ENCODE measurements around the gene ZBTB17.
"Not testable (repeated sequence)": the region's sequence is repeated elsewhere in the genome, so short reads cannot be mapped to it uniquely, and the experiment has no call there.

Gene ZBTB17

GRCh38 chr1:15911927-15912326 is 64.0 kb downstream of the ZBTB17 start:
- no peak overlapping the region for H3K4me3 Mint-ChIP-seq
- peaks cover 64% of the 10 kb centered on the region for H3K36me3 Mint-ChIP-seq (ENCODE audit: low read depth)
- H3K27me3 Mint-ChIP-seq, result no peaks in the 10 kb centered on the region
- no peaks in the 10 kb centered on the region for H3K9me3 Mint-ChIP-seq
- H3K27ac Mint-ChIP-seq, result no peak overlapping the region
- peaks cover 38% of the 10 kb centered on the region for H3K4me1 Mint-ChIP-seq (ENCODE audit: low read depth)

GRCh38 chr1:15911141-15911540 is 64.8 kb downstream of the ZBTB17 start:
- Mint-ChIP-seq H3K27ac (no peak overlapping the region), H3K36me3 (ENCODE audit: low read depth) (peaks cover 57% of the 10 kb centered on the region), H3K4me3 (no peak overlapping the region), H3K27me3 (no peaks in the 10 kb centered on the region), H3K9me3 (no peaks in the 10 kb centered on the region), H3K4me1 (ENCODE audit: low read depth) (peaks cover 30% of the 10 kb centered on the region)

DNA sequence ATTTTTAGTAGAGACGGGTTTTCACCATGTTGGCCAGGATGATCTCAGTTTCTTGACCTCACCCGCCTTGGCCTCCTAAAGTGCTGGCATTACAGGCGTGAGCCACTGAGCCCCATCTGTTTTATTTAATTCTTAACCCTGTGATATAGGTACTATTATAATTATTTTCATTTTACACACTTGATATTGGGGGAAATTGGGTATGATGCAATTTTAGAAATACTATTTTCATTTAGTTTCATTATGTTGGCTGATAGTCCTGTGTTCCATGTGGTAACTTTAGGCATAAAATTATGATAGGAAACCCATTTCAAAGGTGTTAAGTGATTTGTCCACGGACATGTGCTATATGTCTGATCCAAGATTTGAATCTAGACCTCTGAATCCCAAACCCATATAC is 67.3 kb downstream of the ZBTB17 start:
- peaks cover 8% of the 10 kb centered on the region for H3K4me1 Mint-ChIP-seq (ENCODE audit: low read depth)
- no peaks in the 10 kb centered on the region for H3K9me3 Mint-ChIP-seq
- peaks cover 37% of the 10 kb centered on the region for H3K36me3 Mint-ChIP-seq (ENCODE audit: low read depth)
- H3K27me3 Mint-ChIP-seq, result no peaks in the 10 kb centered on the region
- H3K27ac Mint-ChIP-seq, result no peak overlapping the region
- H3K4me3 Mint-ChIP-seq, result no peak overlapping the region

DNA sequence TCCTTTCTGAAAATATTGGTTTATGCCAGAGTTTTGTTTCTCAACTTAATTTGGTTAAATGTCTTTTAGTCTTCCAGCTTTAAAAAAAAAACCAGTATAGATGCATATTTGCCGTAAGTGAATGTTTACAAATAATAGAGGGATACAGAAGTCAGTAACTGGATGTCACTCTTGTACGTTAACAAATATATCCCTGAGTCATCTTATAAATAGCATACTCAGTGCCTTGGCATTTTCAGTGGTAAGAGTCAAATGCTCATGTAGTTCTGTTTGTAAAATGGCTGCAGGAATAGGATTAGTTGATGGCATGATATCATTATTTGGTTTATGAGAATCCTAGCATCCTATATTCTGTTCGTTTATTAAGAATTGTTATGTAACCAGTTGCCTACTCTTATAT is 73.0 kb downstream of the ZBTB17 start:
- no peaks in the 10 kb centered on the region for H3K27me3 Mint-ChIP-seq

GRCh38 chr1:15900662-15901279 is 75.1 kb downstream of the ZBTB17 start:
- no peaks in the 10 kb centered on the region for H3K27me3 Mint-ChIP-seq

More for the DNA sequence above, 73.0 kb downstream of the ZBTB17 start:
- Mint-ChIP-seq H3K9me3 (peaks cover 3% of the 10 kb centered on the region), H3K4me3 (no peak overlapping the region), H3K4me1 (ENCODE audit: low read depth) (peaks cover 39% of the 10 kb centered on the region), H3K27ac (no peak overlapping the region), H3K36me3 (ENCODE audit: low read depth) (peaks cover 22% of the 10 kb centered on the region)

GRCh38 chr1:15899266-15899665 is 76.6 kb downstream of the ZBTB17 start:
- Mint-ChIP-seq H3K4me1 (ENCODE audit: low read depth) (peaks cover 47% of the 10 kb centered on the region), H3K9me3 (peaks cover 3% of the 10 kb centered on the region), H3K27ac (no peak overlapping the region), H3K27me3 (no peaks in the 10 kb centered on the region), H3K36me3 (ENCODE audit: low read depth) (peaks cover 30% of the 10 kb centered on the region), H3K4me3 (no peak overlapping the region)

More at GRCh38 chr1:15900662-15901279, 75.1 kb downstream of the ZBTB17 start:
- Mint-ChIP-seq H3K36me3 (ENCODE audit: low read depth) (peaks cover 25% of the 10 kb centered on the region), H3K4me1 (ENCODE audit: low read depth) (peaks cover 43% of the 10 kb centered on the region), H3K9me3 (peaks cover 3% of the 10 kb centered on the region), H3K4me3 (no peak overlapping the region), H3K27ac (no peak overlapping the region)

DNA sequence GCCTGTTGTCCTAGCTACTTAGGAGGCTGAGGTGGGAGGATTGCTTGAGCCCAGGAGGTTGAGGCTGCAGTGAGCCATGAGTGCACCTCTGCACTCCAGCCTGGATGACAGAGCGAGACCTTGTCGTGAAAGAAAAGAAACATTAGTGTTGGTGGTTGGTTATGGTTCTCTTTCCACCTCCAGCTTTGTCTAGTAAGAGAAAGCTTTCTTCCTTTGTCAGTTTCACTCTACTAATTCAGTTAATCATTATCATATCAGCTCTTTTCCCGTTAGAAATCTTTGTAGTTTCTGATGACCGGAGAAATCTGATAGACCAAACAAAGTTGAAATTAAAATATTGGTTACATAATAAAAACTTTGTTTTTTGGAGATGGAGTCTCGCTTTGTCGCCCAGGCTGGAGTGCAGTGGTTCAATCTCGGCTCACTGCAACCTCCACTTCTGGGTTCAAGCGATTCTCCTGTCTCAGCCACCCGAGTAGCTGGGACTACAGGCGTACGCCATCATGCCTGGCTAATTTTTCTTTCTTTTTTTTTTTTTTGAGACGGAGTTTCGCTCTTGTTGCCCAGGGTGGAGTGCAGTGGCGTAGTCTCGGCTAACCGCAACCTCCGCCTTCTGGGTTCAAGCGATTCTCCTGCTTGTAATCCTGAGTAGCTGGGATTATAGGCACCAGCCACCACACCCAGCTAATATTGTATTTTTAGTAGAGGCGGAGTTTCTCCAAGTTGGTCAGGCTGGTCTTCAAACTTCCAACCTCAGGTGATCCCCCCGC is 78.9 kb downstream of the ZBTB17 start:
- H3K27ac Mint-ChIP-seq, H3K9me3 Mint-ChIP-seq, H3K4me3 Mint-ChIP-seq, H3K27me3 Mint-ChIP-seq: not testable (repeated sequence)
- Mint-ChIP-seq H3K36me3 (ENCODE audit: low read depth) (peaks cover 35% of the 10 kb centered on the region), H3K4me1 (ENCODE audit: low read depth) (peaks cover 49% of the 10 kb centered on the region)

GRCh38 chr1:15895233-15895632 is 80.7 kb downstream of the ZBTB17 start:
- Mint-ChIP-seq H3K4me1 (ENCODE audit: low read depth) (peaks cover 45% of the 10 kb centered on the region), H3K36me3 (ENCODE audit: low read depth) (peaks cover 39% of the 10 kb centered on the region), H3K27ac (no peak overlapping the region), H3K4me3 (no peak overlapping the region), H3K9me3 (peaks cover 3% of the 10 kb centered on the region), H3K27me3 (no peaks in the 10 kb centered on the region)

DNA sequence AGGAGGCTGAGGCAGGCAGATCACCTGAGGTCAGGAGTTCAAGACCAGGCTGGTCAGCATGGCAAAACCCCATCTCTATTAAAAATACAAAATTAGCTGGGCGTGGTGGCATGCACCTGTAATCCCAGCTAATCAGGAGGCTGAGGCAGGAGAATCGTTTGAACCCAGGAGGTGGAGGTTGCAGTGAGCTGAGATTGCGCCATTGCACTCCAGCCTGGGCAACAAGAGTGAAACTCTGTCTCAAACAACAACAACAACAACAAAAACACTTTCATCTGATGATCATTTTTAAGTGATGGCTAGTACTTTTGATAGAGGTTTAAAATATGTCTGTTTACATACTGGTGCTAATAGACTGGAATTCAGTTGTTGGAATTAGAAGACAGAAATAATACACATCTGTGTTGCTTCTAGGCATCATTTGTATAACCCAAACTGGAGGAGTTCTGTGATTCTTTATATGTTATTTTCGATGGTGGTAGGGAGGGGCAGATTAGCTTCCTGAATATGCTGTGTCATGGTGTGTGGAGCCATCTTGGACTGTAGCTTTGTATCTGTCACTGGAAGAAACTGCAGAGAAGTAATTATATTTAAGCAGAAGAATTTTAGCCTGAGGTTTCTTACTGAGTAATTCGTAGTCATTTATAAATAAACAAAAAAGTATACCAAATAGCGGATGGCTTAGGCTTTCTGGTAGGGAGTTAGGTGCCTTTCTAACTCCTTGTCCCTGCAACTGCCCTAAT is 82.9 kb downstream of the ZBTB17 start:
- H3K9me3 Mint-ChIP-seq, H3K4me3 Mint-ChIP-seq, H3K27me3 Mint-ChIP-seq: not testable (repeated sequence)
- H3K4me1 Mint-ChIP-seq (ENCODE audit: low read depth), result peaks cover 41% of the 10 kb centered on the region
- peak overlapping the region; percentile 37 for H3K27ac Mint-ChIP-seq
- peaks cover 37% of the 10 kb centered on the region for H3K36me3 Mint-ChIP-seq (ENCODE audit: low read depth)
